Astrocyte (in vitro differentiated cells and primary cell): ENCODE data around the gene TMPRSS12.

Experiments
- EZH2 ChIP-seq: IDR thresholded peaks from 2 replicates; pipeline ENCODE4 v1.6.1; 2012; ENCODE audit warnings: mild to moderate bottlenecking, low read length, inconsistent platforms; ENCODE audit not compliant: insufficient read depth
- TF ChIP-seq, protein P1 (sequence below): IDR thresholded peaks from 2 replicates; pipeline ENCODE4 v1.5.1; 2011; ENCODE audit warnings: low read depth, mild to moderate bottlenecking, inconsistent platforms, low read length, moderate library complexity; ENCODE audit not compliant: insufficient read depth

DNA sequence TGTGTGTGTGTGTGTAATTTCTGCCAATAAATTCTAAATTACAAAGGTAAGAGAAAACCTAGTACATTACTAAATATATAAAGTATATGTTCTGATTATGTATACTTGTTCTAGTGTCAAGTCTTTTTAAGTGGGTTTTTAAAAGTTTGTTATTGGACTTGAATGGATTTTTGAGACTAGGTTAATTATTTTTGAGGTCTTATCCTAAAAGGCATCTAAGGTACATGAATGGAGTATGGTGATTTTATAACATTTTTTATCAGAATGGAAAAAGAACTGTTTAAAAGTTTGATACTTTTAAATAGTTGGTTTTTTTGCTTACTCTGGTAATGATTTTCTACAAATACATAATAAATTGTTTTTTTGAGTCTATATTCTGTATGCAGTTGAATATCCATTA lies 22.5 kb upstream of the TMPRSS12 start:
- TF ChIP-seq, protein P1, sequence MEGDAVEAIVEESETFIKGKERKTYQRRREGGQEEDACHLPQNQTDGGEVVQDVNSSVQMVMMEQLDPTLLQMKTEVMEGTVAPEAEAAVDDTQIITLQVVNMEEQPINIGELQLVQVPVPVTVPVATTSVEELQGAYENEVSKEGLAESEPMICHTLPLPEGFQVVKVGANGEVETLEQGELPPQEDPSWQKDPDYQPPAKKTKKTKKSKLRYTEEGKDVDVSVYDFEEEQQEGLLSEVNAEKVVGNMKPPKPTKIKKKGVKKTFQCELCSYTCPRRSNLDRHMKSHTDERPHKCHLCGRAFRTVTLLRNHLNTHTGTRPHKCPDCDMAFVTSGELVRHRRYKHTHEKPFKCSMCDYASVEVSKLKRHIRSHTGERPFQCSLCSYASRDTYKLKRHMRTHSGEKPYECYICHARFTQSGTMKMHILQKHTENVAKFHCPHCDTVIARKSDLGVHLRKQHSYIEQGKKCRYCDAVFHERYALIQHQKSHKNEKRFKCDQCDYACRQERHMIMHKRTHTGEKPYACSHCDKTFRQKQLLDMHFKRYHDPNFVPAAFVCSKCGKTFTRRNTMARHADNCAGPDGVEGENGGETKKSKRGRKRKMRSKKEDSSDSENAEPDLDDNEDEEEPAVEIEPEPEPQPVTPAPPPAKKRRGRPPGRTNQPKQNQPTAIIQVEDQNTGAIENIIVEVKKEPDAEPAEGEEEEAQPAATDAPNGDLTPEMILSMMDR: no peak
- no peak for TF ChIP-seq EZH2
